GM21576 (cell line): ENCODE data around the gene TTL.
A peak's percentile ranks its signal among the peaks of the same experiment; 100 is the strongest.
"Not testable (repeated sequence)": the region's sequence is repeated elsewhere in the genome, so short reads cannot be mapped to it uniquely, and the experiment has no call there.

Experiments
- ATAC-seq: cut with Tn5 transposase; IDR thresholded peaks from one replicate; pipeline ENCODE4 v1.9.1; 2021; ENCODE audit warnings: mild to moderate bottlenecking, moderate library complexity; ENCODE audit not compliant: unreplicated experiment

The TTL gene

DNA sequence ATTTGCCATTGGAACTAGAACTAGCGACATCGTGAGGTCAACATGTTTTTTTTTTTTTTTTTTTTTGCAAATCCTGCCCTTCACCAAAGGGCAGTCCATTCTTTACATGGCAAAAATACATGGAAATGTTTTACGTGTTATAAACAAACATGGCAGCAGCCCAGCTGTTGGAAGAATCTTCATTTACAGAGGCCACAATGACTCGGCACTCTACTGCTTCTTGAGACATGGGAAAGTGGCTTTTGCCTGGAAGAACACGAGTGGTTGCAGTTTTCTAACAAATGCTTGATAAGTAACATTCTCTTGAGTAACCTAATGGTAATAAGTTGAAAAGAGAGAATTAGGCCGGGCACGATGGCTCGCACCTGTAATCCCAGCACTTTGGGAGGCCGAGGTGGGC is 37.5 kb downstream of the TTL start:
- no peak for ATAC-seq

GRCh38 chr2:112520234-112520783 is 38.4 kb downstream of the TTL start:
- no peak for ATAC-seq

GRCh38 chr2:112523291-112523777 is 41.4 kb downstream of the TTL start:
- no peak for ATAC-seq

DNA sequence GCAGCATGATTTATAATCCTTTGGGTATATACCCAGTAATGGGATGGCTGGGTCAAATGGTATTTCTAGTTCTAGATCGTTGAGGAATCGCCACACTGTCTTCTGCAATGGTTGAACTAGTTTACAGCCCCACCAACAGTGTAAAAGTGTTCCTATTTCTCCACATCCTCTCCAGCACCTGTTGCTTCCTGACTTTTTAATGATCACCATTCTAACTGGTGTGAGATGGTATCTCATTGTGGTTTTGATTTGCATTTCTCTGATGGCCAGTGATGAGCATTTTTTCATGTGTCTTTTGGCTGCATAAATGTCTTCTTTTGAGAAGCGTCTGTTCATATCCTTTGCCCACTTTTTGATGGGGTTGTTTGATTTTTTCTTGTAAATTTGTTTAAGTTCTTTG is 42.3 kb downstream of the TTL start:
- ATAC-seq = not testable (repeated sequence)

DNA sequence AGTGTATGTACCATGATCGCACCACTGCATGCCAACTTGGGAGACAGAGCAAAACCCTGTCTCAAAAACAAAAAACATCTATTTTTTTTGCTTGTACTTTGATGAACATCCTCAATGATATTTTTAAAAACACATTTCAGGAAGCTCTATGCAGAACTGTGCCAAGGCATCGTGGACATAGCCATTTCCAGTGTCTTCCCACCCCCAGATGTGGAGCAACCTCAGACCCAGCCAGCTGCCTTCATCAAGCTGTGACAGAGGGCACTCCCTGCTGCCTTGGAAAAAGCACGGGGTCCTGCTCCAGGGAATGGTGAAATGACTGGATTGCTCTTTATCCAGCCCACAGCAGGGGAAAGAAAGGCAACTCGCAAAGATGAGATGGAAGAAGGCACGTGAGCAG is 46.6 kb downstream of the TTL start:
- ATAC-seq = no peak

GRCh38 chr2:112529757-112530156 is 47.8 kb downstream of the TTL start:
- ATAC-seq = no peak

DNA sequence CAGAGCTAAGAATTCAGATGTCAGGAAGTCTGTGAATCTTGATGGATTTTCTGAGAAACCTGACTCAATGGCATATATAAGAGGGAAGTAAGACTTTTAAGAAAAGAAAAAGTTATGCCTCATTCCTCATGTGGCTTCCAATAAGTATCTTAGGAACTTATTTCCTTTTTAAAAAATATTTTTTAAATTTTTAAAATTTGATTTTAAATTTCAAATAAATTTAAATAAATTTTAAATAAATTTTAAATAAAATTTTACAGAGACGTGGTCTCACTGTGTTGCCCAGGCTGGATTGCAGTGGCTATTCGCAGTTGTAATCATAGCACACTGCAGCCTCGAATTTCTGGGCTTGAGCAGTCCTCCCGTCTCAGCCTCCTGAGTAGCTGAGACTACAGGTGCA is 48.8 kb downstream of the TTL start:
- ATAC-seq = no peak

- ATAC-seq = no peak
Observed at GRCh38 chr2:112534826-112535225, 52.9 kb downstream of the TTL start.

GRCh38 chr2:112536665-112537064 is 54.7 kb downstream of the TTL start:
- not testable (repeated sequence) for ATAC-seq

DNA sequence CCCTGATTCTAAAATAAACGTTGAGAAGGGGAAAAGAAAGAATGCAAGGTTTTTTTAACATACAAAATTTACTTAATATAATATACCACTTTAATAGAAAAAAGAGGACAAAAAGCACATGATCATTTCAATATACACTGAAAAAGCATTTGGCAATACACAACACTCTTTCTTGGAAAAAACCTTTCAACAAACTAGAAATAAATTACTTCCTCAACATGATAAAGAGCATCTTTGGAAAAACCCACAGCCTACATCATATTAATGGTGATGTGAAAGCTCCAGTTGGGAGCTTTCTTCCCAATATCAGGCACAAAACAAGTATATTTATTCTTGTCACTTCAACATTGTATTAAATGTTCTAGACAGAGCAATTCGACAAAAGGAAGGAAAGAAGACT is 57.4 kb downstream of the TTL start:
- ATAC-seq = no peak

DNA sequence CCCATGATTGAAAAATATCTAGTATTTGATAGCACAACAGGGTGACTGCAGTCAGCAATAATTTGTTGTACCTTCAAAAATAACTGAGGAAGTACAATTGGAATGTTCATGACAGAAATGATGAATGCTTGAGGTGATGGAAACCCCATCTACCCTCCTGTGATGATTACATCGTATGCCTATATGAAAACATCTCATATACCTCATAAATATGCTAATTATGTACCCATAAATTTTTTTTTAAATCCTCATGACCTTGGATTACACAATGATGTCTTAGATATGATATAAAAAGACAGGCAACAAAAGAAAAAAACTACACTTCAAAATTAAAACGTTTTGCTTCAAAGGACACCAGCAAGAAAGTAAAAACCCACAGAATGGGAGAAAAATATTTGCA is 59.0 kb downstream of the TTL start:
- ATAC-seq = no peak

DNA sequence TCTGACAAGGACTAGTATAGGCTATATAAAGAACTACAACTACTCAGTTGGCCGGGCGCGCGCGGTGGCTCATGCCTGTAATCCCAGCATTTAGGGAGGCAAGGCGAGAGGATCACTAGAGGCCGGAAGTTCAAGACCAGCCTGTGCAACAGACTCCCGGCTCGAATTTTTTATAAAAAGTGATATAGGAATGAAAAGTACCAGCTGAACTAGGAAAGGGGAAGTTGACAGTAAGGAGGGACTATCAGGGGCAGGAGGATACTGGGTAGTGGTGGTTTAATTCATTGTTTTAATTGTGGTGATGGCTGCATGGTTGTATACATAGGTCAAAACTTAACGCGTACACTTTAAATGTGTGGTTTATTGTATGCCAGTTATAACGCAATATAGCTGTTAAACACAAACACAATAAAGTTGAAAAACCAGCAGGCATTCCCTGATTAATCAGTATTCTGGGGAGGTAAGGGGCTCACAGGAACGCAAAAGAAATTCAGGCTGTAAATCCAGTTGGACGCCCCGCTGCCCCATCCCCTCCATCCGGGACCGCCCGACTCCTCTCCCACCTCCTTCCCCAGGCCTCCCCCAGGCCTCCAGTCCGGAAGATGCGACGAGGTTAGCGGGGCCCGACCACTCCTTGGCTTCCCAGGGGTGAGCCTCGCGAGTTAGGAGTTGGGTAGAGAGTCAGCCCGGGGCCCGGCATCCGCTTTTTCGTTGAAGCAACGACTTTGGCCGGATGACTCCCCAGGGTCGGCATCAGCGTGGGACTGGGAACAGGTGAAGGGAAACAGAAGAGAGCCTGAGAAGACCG is 59.6 kb downstream of the TTL start:
- peak; percentile 75 for ATAC-seq

- peak; percentile 72 for ATAC-seq
Observed at GRCh38 chr2:112542123-112542983, 60.4 kb downstream of the TTL start, which contains the start of gene POLR1B. POLR1B (plus strand) TSS chr2:112542465; CDS start chr2:112542495, 30 bp downstream.

- no peak for ATAC-seq
Observed at GRCh38 chr2:112542984-112543661, 61.2 kb downstream of the TTL start.

GRCh38 chr2:112547333-112547732 is 65.4 kb downstream of the TTL start:
- ATAC-seq = no peak

GRCh38 chr2:112548980-112549379 is 67.0 kb downstream of the TTL start:
- ATAC-seq = no peak

DNA sequence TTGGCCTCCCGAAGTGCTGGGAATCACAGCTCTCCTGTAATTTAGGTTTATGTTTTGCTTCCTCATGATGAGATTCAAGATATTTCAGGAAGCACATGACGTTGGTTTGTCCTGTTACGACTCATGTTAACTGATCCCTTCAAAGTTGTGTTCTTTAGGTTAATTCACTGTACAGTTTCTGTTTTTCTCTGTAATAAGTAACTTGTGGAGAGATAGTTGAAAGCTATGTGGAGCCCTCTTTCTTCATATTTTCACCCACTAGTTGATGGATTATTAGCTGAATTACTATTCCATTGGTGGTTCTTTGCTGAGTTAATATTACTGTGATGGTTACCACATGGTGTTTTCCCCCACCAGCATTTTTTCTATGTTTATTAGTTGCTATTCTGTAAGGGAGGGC is 84.1 kb downstream of the TTL start:
- ATAC-seq = no peak

GRCh38 chr2:112566508-112566907 is 84.6 kb downstream of the TTL start:
- not testable (repeated sequence) for ATAC-seq

- ATAC-seq = no peak
Observed at GRCh38 chr2:112572005-112572404, 90.0 kb downstream of the TTL start.

GRCh38 chr2:112577756-112578155 is 95.8 kb downstream of the TTL start:
- no peak for ATAC-seq

DNA sequence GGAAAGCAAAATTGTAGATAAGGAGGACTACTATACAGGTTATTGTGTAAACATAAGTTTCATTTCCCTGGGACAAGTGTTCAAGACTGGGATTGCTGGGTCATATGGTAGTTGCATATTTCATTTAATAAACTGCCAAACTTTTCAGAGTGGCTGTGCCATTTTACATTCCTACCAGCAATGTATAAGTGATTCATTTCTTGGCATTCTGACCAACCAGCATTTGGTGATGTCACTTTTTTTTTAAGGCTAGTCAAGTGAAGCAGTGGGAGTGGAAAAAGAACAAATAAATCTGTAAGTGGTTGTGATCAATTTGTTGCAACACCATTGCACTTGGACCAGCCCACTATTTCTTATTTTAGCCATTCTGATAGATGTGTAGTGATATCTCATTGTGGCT is 97.3 kb downstream of the TTL start:
- ATAC-seq = no peak
